Fibroblast of lung (primary cell): Measurements from ENCODE around the gene SREBF2.

Experiments
- CTCF ChIP-seq, 2 donors: IDR thresholded peaks in 1 of 2; conservative IDR thresholded peaks in 1 of 2; 1 replicate in 1 of 2; 2 replicates in 1 of 2; pipeline ENCODE4 v1.5.1; 2011 to 2012; ENCODE audit warnings: low read length in 2 of 2, control low read depth in 1 of 2, inconsistent platforms in 1 of 2, low read depth in 1 of 2, mild to moderate bottlenecking in 1 of 2
- EZH2 ChIP-seq: IDR thresholded peaks from 2 replicates; pipeline ENCODE4 v1.5.1; 2012; ENCODE audit warnings: low read length, control low read depth, mild to moderate bottlenecking; ENCODE audit errors: missing control alignments

DNA sequence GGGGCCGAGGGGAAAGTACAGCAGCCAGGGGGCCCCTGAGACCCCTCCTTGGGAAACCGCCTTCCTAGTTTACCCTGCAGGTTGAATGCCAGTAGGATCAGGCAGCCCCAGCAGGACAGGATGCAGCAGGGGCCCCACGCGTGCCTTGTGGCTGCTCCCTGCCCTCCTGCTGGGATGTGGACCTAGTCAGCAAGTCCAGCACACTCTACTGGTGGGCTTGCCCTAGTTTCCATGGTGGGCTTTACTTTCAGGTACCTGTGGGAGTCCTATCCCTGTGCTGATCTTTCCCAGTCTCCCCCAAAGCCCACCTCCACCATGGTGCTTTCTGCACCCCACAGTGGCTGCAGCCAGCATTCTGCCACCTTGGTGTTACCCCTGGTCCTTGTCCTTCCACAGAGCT, 59.8 kb downstream of the SREBF2 start:
- TF ChIP-seq CTCF (conservative IDR thresholded peaks at IDR 0.05 in 1 of 2, IDR thresholded peaks at IDR 0.05 in 1 of 2; ENCODE audit: low read depth in 1 of 2, low read length in 2 of 2): no peak
- no peak for TF ChIP-seq EZH2
